A204.1 (cell line): ENCODE data around the gene RHBDD1.

Source experiments
- FAIRE-seq: peaks from 2 replicates; lab custom pipeline; 2012; peaks lifted over from hg19 to GRCh38; lab: Jason Lieb, UNC

Gene RHBDD1

GRCh38 chr2:226835796-226836547 lies at the start of gene RHBDD1:
Gene RHBDD1, plus strand, starts transcription at chr2:226836054. Its CDS starts 28,640 bp downstream, at chr2:226864694.
- peak; percentile 61 for FAIRE-seq

- FAIRE-seq = no peak
These were observed 47.8 kb upstream of the RHBDD1 start for GRCh38 chr2:226788064-226788463.

- FAIRE-seq = no peak
These were observed 46.9 kb upstream of the RHBDD1 start for GRCh38 chr2:226788881-226789490.

- FAIRE-seq = no peak
These were observed 45.8 kb upstream of the RHBDD1 start for GRCh38 chr2:226790011-226790410.

- no peak for FAIRE-seq
These were observed 45.4 kb upstream of the RHBDD1 start for GRCh38 chr2:226790431-226790830.

- FAIRE-seq = no peak
These were observed 44.8 kb upstream of the RHBDD1 start for GRCh38 chr2:226791056-226791486.

GRCh38 chr2:226791487-226792081 lies 44.3 kb upstream of the RHBDD1 start:
- FAIRE-seq = no peak

- no peak for FAIRE-seq
These were observed 43.5 kb upstream of the RHBDD1 start for GRCh38 chr2:226792155-226792881.

- FAIRE-seq = no peak
These were observed 42.2 kb upstream of the RHBDD1 start for GRCh38 chr2:226793646-226794045.

- no peak for FAIRE-seq
These were observed 41.6 kb upstream of the RHBDD1 start for GRCh38 chr2:226794196-226794661.

GRCh38 chr2:226794751-226795171 lies 41.1 kb upstream of the RHBDD1 start:
- no peak for FAIRE-seq

GRCh38 chr2:226795281-226796011 lies 40.4 kb upstream of the RHBDD1 start:
- FAIRE-seq = no peak

GRCh38 chr2:226796012-226796839 lies 39.6 kb upstream of the RHBDD1 start:
- FAIRE-seq = no peak

- no peak for FAIRE-seq
These were observed 39.0 kb upstream of the RHBDD1 start for GRCh38 chr2:226796840-226797288.

- no peak for FAIRE-seq
These were observed 38.4 kb upstream of the RHBDD1 start for GRCh38 chr2:226797289-226797988.

GRCh38 chr2:226797989-226798421 lies 37.8 kb upstream of the RHBDD1 start:
- no peak for FAIRE-seq

GRCh38 chr2:226798422-226799210 lies 37.2 kb upstream of the RHBDD1 start:
- no peak for FAIRE-seq

- FAIRE-seq = no peak
These were observed 36.5 kb upstream of the RHBDD1 start, which contains the start of gene IRS1 for GRCh38 chr2:226799211-226799975. Gene IRS1, minus strand, starts transcription at chr2:226799820. Its CDS starts 1,082 bp downstream, at chr2:226798738.
